ENCODE data around the gene TLE5. TPM values are rescaled to one million over a fixed set of nuclear protein-coding genes. Genes with fewer than 3 reads are reported as not detected.

TLE5 gene
- total and polyA plus RNA-seq, 2 donors (not counting 3 experiments of a cell fraction or from before 2014, with no cell fraction given), result 393 to 574 TPM

- Histone ChIP-seq H3K36me3 (ENCODE audit: control insufficient read depth in 2 of 2, extremely low read depth in 1 of 2, insufficient read depth in 2 of 2, low read length in 2 of 2) (peaks cover 16 to 44% of the 10 kb centered on the region in 2 experiments), H3K4me1 (ENCODE audit: control insufficient read depth, extremely low read depth, insufficient read depth, low read length) (peaks cover 3% of the 10 kb centered on the region), H3K4me3 (replicated peaks in 1 of 3; ENCODE audit: insufficient read depth in 1 of 3, low read depth in 1 of 3, low read length in 3 of 3) (no peak overlapping the region), H3K27me3 (ENCODE audit: control insufficient read depth in 2 of 2, insufficient read depth in 2 of 2, low read length in 2 of 2) (no peaks in the 10 kb centered on the region), H3K27ac (ENCODE audit: insufficient read depth, low read depth, low read length) (no peak overlapping the region), H3K9me1 (replicated peaks; ENCODE audit: control insufficient read depth, extremely low read depth, insufficient read depth, low read length) (no peaks in the 10 kb centered on the region), H2AFZ (ENCODE audit: low read depth, low read length) (no peak overlapping the region), H3K4me2 (ENCODE audit: insufficient read depth, low read length) (no peak overlapping the region), H3K9ac (replicated peaks; ENCODE audit: extremely low read depth, insufficient read depth, low read length) (no peak overlapping the region), H3K9me3 (replicated peaks; ENCODE audit: control insufficient read depth, insufficient read depth, low read length) (no peaks in the 10 kb centered on the region), H3K79me2 (ENCODE audit: control insufficient read depth, insufficient read depth, low read length) (peaks cover 27% of the 10 kb centered on the region), H4K20me1 (replicated peaks; ENCODE audit: control insufficient read depth, extremely low read depth, insufficient read depth, low read length) (no peaks in the 10 kb centered on the region)
- BruUV-seq (replicated peaks), result no TSS peak
- no peak for DNase-seq (ENCODE audit: low read depth, low spot score)
- TF ChIP-seq, protein P1, sequence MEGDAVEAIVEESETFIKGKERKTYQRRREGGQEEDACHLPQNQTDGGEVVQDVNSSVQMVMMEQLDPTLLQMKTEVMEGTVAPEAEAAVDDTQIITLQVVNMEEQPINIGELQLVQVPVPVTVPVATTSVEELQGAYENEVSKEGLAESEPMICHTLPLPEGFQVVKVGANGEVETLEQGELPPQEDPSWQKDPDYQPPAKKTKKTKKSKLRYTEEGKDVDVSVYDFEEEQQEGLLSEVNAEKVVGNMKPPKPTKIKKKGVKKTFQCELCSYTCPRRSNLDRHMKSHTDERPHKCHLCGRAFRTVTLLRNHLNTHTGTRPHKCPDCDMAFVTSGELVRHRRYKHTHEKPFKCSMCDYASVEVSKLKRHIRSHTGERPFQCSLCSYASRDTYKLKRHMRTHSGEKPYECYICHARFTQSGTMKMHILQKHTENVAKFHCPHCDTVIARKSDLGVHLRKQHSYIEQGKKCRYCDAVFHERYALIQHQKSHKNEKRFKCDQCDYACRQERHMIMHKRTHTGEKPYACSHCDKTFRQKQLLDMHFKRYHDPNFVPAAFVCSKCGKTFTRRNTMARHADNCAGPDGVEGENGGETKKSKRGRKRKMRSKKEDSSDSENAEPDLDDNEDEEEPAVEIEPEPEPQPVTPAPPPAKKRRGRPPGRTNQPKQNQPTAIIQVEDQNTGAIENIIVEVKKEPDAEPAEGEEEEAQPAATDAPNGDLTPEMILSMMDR (IDR thresholded peaks at IDR 0.05; ENCODE audit: extremely low read depth in 1 of 2, insufficient read depth in 1 of 2, low read depth in 1 of 2, low read length in 2 of 2), result no peak
- TF ChIP-seq POLR2A (IDR thresholded peaks at IDR 0.05; ENCODE audit: low read depth, low read length), result no peak
- no peak for FAIRE-seq
- intact Hi-C loops (cut with micrococcal nuclease) (no loop called here), dilution Hi-C loops (cut with MboI; ENCODE audit: extremely low pct_ligation_motif_present, low sequenced_read_pairs) (no loop called here)
- ChIA-PET CTCF (interaction anchor here (1.4 kb wide), 1 partner anchor 93 kb away, joined by 3 read pairs; no protein-coding TSS in a partner anchor), POLR2A (no interaction called here)
Measured at GRCh38 chr19:3055741-3056416, 6.4 kb downstream of the TLE5 start.

DNA sequence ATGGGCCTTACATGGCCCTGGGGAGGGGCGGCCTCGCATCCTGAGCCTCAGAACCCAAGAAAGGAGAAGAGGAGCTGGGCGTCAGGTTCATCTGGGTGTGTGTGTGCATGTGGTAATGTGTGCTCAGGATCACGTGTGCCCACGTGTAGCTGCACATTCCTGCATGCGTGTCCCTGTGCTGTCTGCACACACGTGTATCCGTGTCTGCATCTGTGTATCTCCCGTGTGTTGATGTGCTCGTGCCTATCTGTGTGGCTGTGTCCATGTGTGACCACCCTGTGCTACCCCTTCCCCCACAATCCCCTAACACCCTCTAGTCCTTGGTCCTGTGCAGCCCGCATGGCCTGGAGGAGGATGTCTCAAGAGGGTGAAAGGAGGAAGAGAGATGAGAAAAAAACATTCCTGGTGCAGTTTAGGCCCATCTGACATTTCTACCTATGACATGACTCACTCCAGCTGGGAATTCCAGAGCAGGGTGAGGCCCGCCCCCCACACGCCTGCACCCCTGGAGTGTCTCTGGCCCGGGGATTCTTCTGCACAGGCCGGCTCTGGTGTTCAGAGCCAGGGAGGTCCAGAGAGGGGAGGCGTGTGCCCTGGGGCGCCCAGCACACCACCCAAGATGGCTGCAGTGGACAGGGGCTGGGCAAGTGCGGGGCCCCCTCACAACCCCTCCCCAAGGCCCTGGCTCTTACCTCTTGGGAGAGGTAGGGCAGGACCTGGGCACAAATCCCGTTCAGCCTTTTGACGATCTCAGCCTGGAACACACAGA lies 7.1 kb downstream of the TLE5 start:
- ChIA-PET CTCF (interaction anchor here (1.4 kb wide), 1 partner anchor 93 kb away, joined by 3 read pairs; no protein-coding TSS in a partner anchor), POLR2A (interaction anchor here (1.2 kb wide), 1 partner anchor 19 kb away, joined by 3 read pairs; no protein-coding TSS in a partner anchor)
- no peak overlapping the region for H3K4me2 ChIP-seq (ENCODE audit: insufficient read depth, low read length)
- H3K9me1 ChIP-seq (replicated peaks; ENCODE audit: control insufficient read depth, extremely low read depth, insufficient read depth, low read length), result no peaks in the 10 kb centered on the region
- no peaks in the 10 kb centered on the region for H3K27me3 ChIP-seq (ENCODE audit: control insufficient read depth in 2 of 2, insufficient read depth in 2 of 2, low read length in 2 of 2)
- DNase-seq (ENCODE audit: low read depth, low spot score) (no peak), FAIRE-seq (no peak)
- no peak overlapping the region for H2AFZ ChIP-seq (ENCODE audit: low read depth, low read length)
- no peak overlapping the region for H3K27ac ChIP-seq (ENCODE audit: insufficient read depth, low read depth, low read length)
- TF ChIP-seq, protein P2, sequence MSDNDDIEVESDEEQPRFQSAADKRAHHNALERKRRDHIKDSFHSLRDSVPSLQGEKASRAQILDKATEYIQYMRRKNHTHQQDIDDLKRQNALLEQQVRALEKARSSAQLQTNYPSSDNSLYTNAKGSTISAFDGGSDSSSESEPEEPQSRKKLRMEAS (IDR thresholded peaks at IDR 0.05; ENCODE audit: insufficient read depth, insufficient read length), result no peak
- no peak for TF ChIP-seq GATA2 (IDR thresholded peaks at IDR 0.05; ENCODE audit: insufficient read depth, insufficient read length, low read depth, low read length)
- TF ChIP-seq POLR2A (IDR thresholded peaks at IDR 0.05; ENCODE audit: low read depth, low read length), result no peak
- no peak for TF ChIP-seq POLR2AphosphoS5 (IDR thresholded peaks at IDR 0.05; ENCODE audit: insufficient read depth, low read depth, low read length)
- TF ChIP-seq FOS (IDR thresholded peaks at IDR 0.05; ENCODE audit: borderline replicate concordance, insufficient read depth, low read length), result no peak
- TF ChIP-seq, protein P1 (IDR thresholded peaks at IDR 0.05; ENCODE audit: extremely low read depth in 1 of 2, insufficient read depth in 1 of 2, low read depth in 1 of 2, low read length in 2 of 2), result no peak
- TF ChIP-seq JUN (IDR thresholded peaks at IDR 0.05; ENCODE audit: borderline replicate concordance, insufficient read depth, insufficient read length, low read depth), result no peak
- TF ChIP-seq MYC (IDR thresholded peaks at IDR 0.05; ENCODE audit: low read depth, low read length), result no peak
- no peak for TF ChIP-seq EZH2 (IDR thresholded peaks at IDR 0.05; ENCODE audit: borderline replicate concordance, low read depth, low read length, severe bottlenecking)
- BruUV-seq (replicated peaks), result no TSS peak
- dilution Hi-C loops (cut with MboI; ENCODE audit: extremely low pct_ligation_motif_present, low sequenced_read_pairs) (no loop called here), intact Hi-C loops (cut with micrococcal nuclease) (no loop called here)
- H3K9me3 ChIP-seq (replicated peaks; ENCODE audit: control insufficient read depth, insufficient read depth, low read length), result no peaks in the 10 kb centered on the region
- no peaks in the 10 kb centered on the region for H3K4me1 ChIP-seq (ENCODE audit: control insufficient read depth, extremely low read depth, insufficient read depth, low read length)
- H4K20me1 ChIP-seq (replicated peaks; ENCODE audit: control insufficient read depth, extremely low read depth, insufficient read depth, low read length), result no peaks in the 10 kb centered on the region
- H3K9ac ChIP-seq (replicated peaks; ENCODE audit: extremely low read depth, insufficient read depth, low read length), result no peak overlapping the region
- H3K4me3 ChIP-seq (replicated peaks in 1 of 3; ENCODE audit: insufficient read depth in 1 of 3, low read depth in 1 of 3, low read length in 3 of 3), result no peak overlapping the region
- peaks cover 16 to 44% of the 10 kb centered on the region in 2 experiments for H3K36me3 ChIP-seq (ENCODE audit: control insufficient read depth in 2 of 2, extremely low read depth in 1 of 2, insufficient read depth in 2 of 2, low read length in 2 of 2)
- H3K79me2 ChIP-seq (ENCODE audit: control insufficient read depth, insufficient read depth, low read length), result peaks cover 20% of the 10 kb centered on the region

Measured in endothelial cell of umbilical vein (primary cell).